ENCODE measurements around the gene BCAS3.

Gene BCAS3

DNA sequence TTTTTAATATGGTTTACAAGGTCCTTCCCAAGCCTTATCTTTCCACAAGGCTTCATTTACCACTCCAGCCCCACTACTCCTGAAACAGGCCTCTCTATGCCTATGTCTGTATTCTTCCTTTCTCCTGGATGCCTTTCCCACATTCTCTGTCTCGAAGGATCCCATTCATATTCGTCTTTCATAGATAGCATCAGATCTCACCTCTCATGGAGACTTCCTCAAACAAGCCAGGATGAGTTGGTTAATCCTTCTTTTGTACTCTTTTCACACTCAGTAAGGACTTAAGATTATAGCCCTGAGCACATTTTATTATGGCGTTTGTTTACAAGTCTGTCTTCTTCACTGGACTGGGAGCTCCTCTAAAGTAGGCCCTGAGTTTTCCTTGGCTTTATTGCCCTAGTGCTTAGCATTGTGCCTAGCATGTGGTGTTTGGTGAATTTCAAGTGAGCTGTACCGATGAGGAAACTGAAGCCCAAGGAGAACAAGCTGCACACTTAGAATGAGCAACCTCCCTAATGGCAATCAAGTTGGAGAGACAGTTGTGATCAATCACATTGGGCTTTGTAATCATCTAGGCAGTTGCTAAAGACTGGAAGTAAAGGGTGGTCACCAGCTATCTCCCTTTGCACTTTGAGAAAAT lies 764.6 kb downstream of the BCAS3 start:
- DNase-seq = no peak

All from NCI-H1694 treated with DMSO at 0.1 percent for 48 hours (cell line).